ENCODE data around the gene DDX49.

DDX49 gene

GRCh38 chr19:18969931-18970659, 50.6 kb downstream of the DDX49 start:
- no peak for DNase-seq (ENCODE audit: low read depth in 2 of 2)

- no peak for DNase-seq (ENCODE audit: low read depth in 2 of 2)
These were observed 52.8 kb downstream of the DDX49 start for GRCh38 chr19:18972301-18972811.

DNA sequence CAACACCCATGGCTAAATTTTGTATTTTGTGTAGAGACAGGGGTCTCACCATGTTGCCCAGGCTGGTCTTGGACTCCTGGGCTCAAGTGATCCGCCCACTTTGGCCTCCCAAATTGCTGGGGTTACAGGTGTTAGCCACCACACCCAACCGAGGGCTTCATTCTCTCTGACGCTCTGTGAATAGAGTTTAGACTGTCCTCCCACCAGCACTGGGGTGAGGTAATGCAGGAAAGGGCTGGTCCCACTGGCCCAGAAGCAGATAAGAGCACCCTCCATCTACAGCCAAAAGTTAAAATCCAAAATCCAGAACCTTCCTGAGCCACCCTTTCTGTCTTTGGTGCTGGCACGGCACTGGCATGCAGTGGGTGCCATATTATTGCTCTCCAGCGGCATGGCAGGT, 53.3 kb downstream of the DDX49 start:
- no peak for DNase-seq (ENCODE audit: low read depth in 2 of 2)

- no peak for DNase-seq (ENCODE audit: low read depth in 2 of 2)
These were observed 55.5 kb downstream of the DDX49 start for GRCh38 chr19:18975011-18975410.

DNA sequence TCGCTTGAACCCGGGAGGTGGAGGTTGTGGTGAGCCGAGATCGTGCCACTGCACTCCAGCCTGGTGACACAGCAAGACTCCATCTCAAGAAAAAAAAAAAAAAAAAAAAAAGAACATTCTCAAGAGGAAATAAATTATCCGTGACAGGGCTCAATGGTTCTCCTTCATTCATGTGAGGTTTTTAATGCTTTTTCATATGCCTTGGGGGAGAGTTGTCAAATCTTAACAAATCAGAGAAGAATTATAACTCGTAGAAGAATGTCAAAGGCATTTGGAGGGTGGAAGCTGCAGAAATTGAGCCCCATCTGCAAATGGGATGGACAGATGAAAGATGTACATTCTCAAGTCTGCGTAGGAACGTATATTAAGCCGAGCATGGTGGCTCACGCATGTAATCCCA, 56.4 kb downstream of the DDX49 start:
- DNase-seq (ENCODE audit: low read depth in 2 of 2), result no peak
